K562 (cell line): ENCODE measurements around the gene FGFRL1. TPM values are rescaled to one million over a fixed set of nuclear protein-coding genes. Genes with fewer than 3 reads are reported as not detected.
A peak's percentile ranks its signal among the peaks of the same experiment; 100 is the strongest.

Source experiments
- ATAC-seq: fragments of 200-7000 bp; cut with Tn5 transposase; 3 replicates; pipeline ENCODE4 v1.9.1; 2020; ENCODE audit warnings: moderate library complexity
- BruUV-seq: library from RNA; stranded (reverse); fragments of 400-500 nt; replicated peaks from 2 replicates; lab custom pipeline; 2021; lab: Mats Ljungman, UMichigan
- CTCF ChIA-PET: fragments of 300-600 bp; formaldehyde crosslinking; extraction: SDS; loops from one replicate; lab custom pipeline; 2021; ENCODE audit warnings: low intra/inter-chr PET ratio; lab: Yijun Ruan, JAX
- POLR2A ChIA-PET: fragments of 300-600, 350-650 bp; sonication (Branson Sonifier 250); formaldehyde crosslinking; extraction: SDS; loops from one replicate; lab custom pipeline; 2021; ENCODE audit warnings: antibody characterized with exemption, inconsistent platforms; lab: Yijun Ruan, JAX
- DNase-seq, 4 experiments: peaks; one replicate each; pipeline versions ENCODE4 v3.0.0 to v3.0.0-alpha.2; 2011 to 2018; ENCODE audit warnings: low spot score in 3 of 4, mixed read lengths in 3 of 4; ENCODE audit errors: extremely low read depth in 1 of 4
- FAIRE-seq: peaks from 2 replicates; lab custom pipeline; 2011; peaks lifted over from hg19 to GRCh38; lab: Jason Lieb, UNC
- H2AFZ ChIP-seq: 2 replicates; pipeline ENCODE4 v1.6.0; 2011; ENCODE audit warnings: low read depth, low read length, control low read depth, inconsistent platforms
- H3K27ac ChIP-seq: fragments of 200-600 bp; 3 replicates; pipeline ENCODE4 v1.8.0; 2011; ENCODE audit warnings: low read depth, mild to moderate bottlenecking, control low read depth, inconsistent platforms, low read length, moderate library complexity, mixed read lengths; ENCODE audit errors: extremely low read depth
- H3K27me3 ChIP-seq, 2 experiments: fragments of 300-600 bp in 1 of 2; 2 replicates in 1 of 2; 3 replicates in 1 of 2; pipeline versions ENCODE4 v1.6.0 to v1.8.0; 2011; ENCODE audit warnings: inconsistent platforms in 2 of 2, low read length in 2 of 2, mild to moderate bottlenecking in 1 of 2, mixed read lengths in 1 of 2, moderate library complexity in 1 of 2; ENCODE audit not compliant: control insufficient read depth in 2 of 2, insufficient read depth in 2 of 2
- H3K36me3 ChIP-seq: fragments of 300-600 bp; 3 replicates; pipeline ENCODE4 v1.8.0; 2011; ENCODE audit warnings: mild to moderate bottlenecking, low read length, inconsistent platforms; ENCODE audit not compliant: control insufficient read depth, insufficient read depth
- H3K4me1 ChIP-seq, 2 experiments: fragments of 200-600 bp in 1 of 2; replicated peaks in 1 of 2; 2 replicates in 1 of 2; 3 replicates in 1 of 2; pipeline versions ENCODE4 v1.5.1 to v1.8.0; 2011; ENCODE audit warnings: inconsistent platforms in 2 of 2, low read length in 2 of 2, mild to moderate bottlenecking in 1 of 2, mixed read lengths in 1 of 2, moderate library complexity in 1 of 2; ENCODE audit not compliant: control insufficient read depth in 2 of 2, insufficient read depth in 2 of 2
- H3K4me2 ChIP-seq: 2 replicates; pipeline ENCODE4 v1.6.1; 2011; ENCODE audit warnings: low read length, control low read depth, inconsistent platforms, mixed read lengths; ENCODE audit not compliant: insufficient read depth
- H3K4me3 ChIP-seq: fragments of 200-600 bp; sonication (generic), shearing (Covaris generic); 2 replicates; pipeline ENCODE4 v1.5.1; 2016; ENCODE audit warnings: control low read depth, inconsistent platforms
- H3K79me2 ChIP-seq: fragments of 200-600 bp; 3 replicates; pipeline ENCODE4 v1.8.0; 2011; ENCODE audit warnings: low read length, inconsistent platforms; ENCODE audit not compliant: control insufficient read depth, insufficient read depth
- H3K9ac ChIP-seq, 2 experiments: 2 replicates each; pipeline versions ENCODE4 v1.6.0 to v1.6.1; 2011; ENCODE audit warnings: low read depth in 2 of 2, low read length in 2 of 2, control low read depth in 1 of 2, inconsistent platforms in 1 of 2, mild to moderate bottlenecking in 1 of 2, mixed read lengths in 1 of 2; ENCODE audit not compliant: insufficient read depth in 1 of 2
- H3K9me1 ChIP-seq: one replicate; pipeline ENCODE4 v1.6.0; 2011; ENCODE audit warnings: inconsistent platforms, mild to moderate bottlenecking, low read length, moderate library complexity; ENCODE audit not compliant: control insufficient read depth, insufficient read depth
- H3K9me3 ChIP-seq: replicated peaks from 2 replicates; pipeline ENCODE4 v1.5.1; 2011; ENCODE audit warnings: low read depth, low read length, inconsistent platforms; ENCODE audit not compliant: control insufficient read depth, insufficient read depth
- H4K20me1 ChIP-seq: replicated peaks from 2 replicates; pipeline ENCODE4 v1.6.1; 2011; ENCODE audit warnings: low read length, inconsistent platforms, mixed read lengths; ENCODE audit not compliant: control insufficient read depth, insufficient read depth
- BRCA1 ChIP-seq, 2 experiments: fragments of 450-650 bp in 1 of 2; sonication (generic) in 1 of 2; formaldehyde crosslinking in 1 of 2; IDR thresholded peaks; 2 replicates each; pipeline versions ENCODE4 v1.5.0 to v1.6.1; 2017 to 2020; ENCODE audit warnings: mild to moderate bottlenecking in 1 of 2, missing genetic modification reagents in 1 of 2
- CTCF ChIP-seq, 3 experiments: IDR thresholded peaks in 2 of 3; conservative IDR thresholded peaks in 1 of 3; 2 replicates each; pipeline ENCODE4 v1.5.1; 2011 to 2012; ENCODE audit warnings: low read length in 3 of 3, mild to moderate bottlenecking in 3 of 3, control low read depth in 2 of 3, improper control_type of control experiment in 1 of 3, inconsistent platforms in 1 of 3, low read depth in 1 of 3, mixed read lengths in 1 of 3, moderate library complexity in 1 of 3; ENCODE audit not compliant: insufficient read depth in 2 of 3
- GABPB1 ChIP-seq: sonication (generic); formaldehyde crosslinking; IDR thresholded peaks from 2 replicates; pipeline ENCODE4 v1.8.0; 2022; ENCODE audit warnings: mild to moderate bottlenecking, missing genetic modification reagents
- NONO ChIP-seq, 2 experiments: fragments of 200-400 bp in 1 of 2; fragments of 450-650 bp in 1 of 2; formaldehyde crosslinking in 1 of 2; IDR thresholded peaks; 2 replicates each; pipeline ENCODE4 v1.6.1; 2017; ENCODE audit warnings: low read depth in 2 of 2, mild to moderate bottlenecking in 2 of 2, moderate library complexity in 2 of 2, low read length in 1 of 2
- NR2C1 ChIP-seq, 2 experiments: fragments of 450-650 bp; IDR thresholded peaks; 2 replicates each; pipeline ENCODE4 v1.6.1; 2017; ENCODE audit warnings: mild to moderate bottlenecking in 2 of 2, antibody characterized with exemption in 1 of 2, inconsistent platforms in 1 of 2, missing compliant biosample characterization in 1 of 2, missing genetic modification characterization in 1 of 2
- NR2C2 ChIP-seq, 2 experiments: fragments of 200-800 bp in 1 of 2; sonication (Bioruptor generic) in 1 of 2; sonication (generic) in 1 of 2; formaldehyde crosslinking in 1 of 2; IDR thresholded peaks; 2 replicates each; pipeline versions ENCODE4 v1.6.1 to v1.8.0; 2016 to 2022; ENCODE audit warnings: mild to moderate bottlenecking in 1 of 2, missing compliant biosample characterization in 1 of 2, missing genetic modification characterization in 1 of 2, missing genetic modification reagents in 1 of 2
- RAD21 ChIP-seq, 2 experiments: fragments of 250-450 bp in 1 of 2; fragments of 450-650 bp in 1 of 2; sonication (Bioruptor Pico) in 1 of 2; formaldehyde crosslinking in 1 of 2; IDR thresholded peaks in 1 of 2; conservative IDR thresholded peaks in 1 of 2; 2 replicates each; pipeline versions ENCODE4 v1.4.0 to v1.8.0; 2020 to 2022; ENCODE audit warnings: mild to moderate bottlenecking in 2 of 2, moderate library complexity in 1 of 2
- YY1 ChIP-seq, 3 experiments: IDR thresholded peaks; 2 replicates each; pipeline ENCODE4 v1.6.1; 2011; ENCODE audit warnings: low read length in 2 of 3, mild to moderate bottlenecking in 2 of 3, moderate library complexity in 2 of 3, borderline replicate concordance in 1 of 3, control low read depth in 1 of 3, low read depth in 1 of 3; ENCODE audit not compliant: insufficient read depth in 3 of 3, insufficient replicate concordance in 2 of 3, control insufficient read depth in 1 of 3, insufficient read length in 1 of 3; ENCODE audit errors: extremely low read depth in 1 of 3
- WGBS: fragments of 100-300 bp; shearing (Covaris generic); methylation state at CpG from one replicate; pipeline ENCODE4 v1.1.6; 2016; ENCODE audit warnings: low coverage, mixed read lengths; ENCODE audit not compliant: insufficient coverage; ENCODE audit errors: missing lambda C conversion rate; 5-methylcytosine and 5-hydroxymethylcytosine counted together
- in situ Hi-C: fragments of 300-500 bp; cut with MboI; formaldehyde crosslinking; loops from 4 replicates; pipeline ENCODE4 v1.15.0; 2018; ENCODE audit warnings: inconsistent platforms, mixed read lengths
- intact Hi-C: fragments of 100-400 bp; cut with micrococcal nuclease; formaldehyde crosslinking; loops from 2 replicates; pipeline ENCODE4 v1.14.2; 2022
- polyA plus RNA-seq, 8 experiments: library from polyadenylated mRNA; depleted of rRNA in 4 of 8; stranded (reverse) in 5 of 8; unstranded in 3 of 8; fragments of >200 nt; fragmentation: Nextera tagmentation in 2 of 8; fragmentation: Illumina TruSeq in 1 of 8; extraction: Ambion mirVana in 2 of 8; extraction: Trizol in 1 of 8; gene quantifications; 2 replicates each; pipeline versions ENCODE4 v1.2.1 to v1.2.3, GENCODE V29; 2011 to 2014; ENCODE audit warnings: inconsistent platforms in 1 of 8, missing spikeins in 1 of 8
- total RNA-seq, 7 experiments: library from RNA; depleted of rRNA in 6 of 7; stranded (reverse); fragments of >200 nt in 6 of 7; fragmentation: Illumina TruSeq in 2 of 7; extraction: Trizol in 2 of 7; gene quantifications; 2 replicates each; pipeline versions ENCODE4 v1.2.1 to v1.2.3, GENCODE V29; 2011 to 2021; ENCODE audit warnings: low replicate concordance in 1 of 7
- TF ChIP-seq, protein P1 (sequence below): IDR thresholded peaks from 2 replicates; pipeline ENCODE4 v1.6.1; 2011; ENCODE audit warnings: borderline replicate concordance, low read depth, mild to moderate bottlenecking, moderate library complexity, low read length; ENCODE audit not compliant: insufficient read depth, poor library complexity, severe bottlenecking
- TF ChIP-seq, protein P2 (sequence below): sonication (generic); formaldehyde crosslinking; IDR thresholded peaks from 2 replicates; pipeline ENCODE4 v1.8.1; 2023; ENCODE audit warnings: mild to moderate bottlenecking, missing genetic modification reagents

Gene FGFRL1
- total and polyA plus RNA-seq, 9 of the 15 experiments (the other 6 are each of a cell fraction or from before 2014, with no cell fraction given) = 0.34 to 49.9 (median 14.6) TPM

DNA sequence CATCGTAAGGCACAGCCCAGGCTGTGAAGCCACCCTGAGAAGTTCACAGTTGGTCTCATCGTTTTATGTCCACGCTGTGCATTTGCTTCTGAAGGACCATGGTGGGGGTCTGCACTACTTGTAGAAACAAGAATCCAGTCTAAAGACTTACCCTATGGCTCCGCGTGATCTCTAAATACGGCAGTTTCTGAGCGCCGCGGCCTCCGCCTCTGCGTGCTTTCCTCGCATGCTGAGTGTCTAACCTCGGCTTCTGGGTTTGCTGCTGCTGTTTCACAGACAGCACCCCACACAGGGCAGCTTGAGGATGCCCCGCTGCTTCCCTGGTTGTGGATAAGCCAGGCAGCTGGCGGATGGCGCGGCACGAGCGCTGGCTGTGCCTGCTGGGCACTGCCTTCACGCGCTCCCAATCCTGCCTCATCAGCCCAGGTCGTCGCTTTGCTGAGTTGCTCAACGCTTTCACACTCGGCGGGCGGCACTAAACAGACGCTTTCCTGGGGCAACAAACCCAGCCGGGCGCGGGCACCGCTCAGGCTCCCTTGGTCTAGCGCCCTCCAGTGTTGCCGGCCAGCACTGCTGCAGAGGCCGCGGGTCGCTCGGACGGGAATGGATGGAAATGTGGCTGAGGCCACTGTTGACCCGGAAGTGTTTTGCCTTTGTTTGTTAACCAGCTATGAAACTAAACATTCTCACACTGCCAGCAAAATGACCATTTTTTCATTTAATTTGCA, 39.2 kb downstream of the FGFRL1 start:
- no peak for FAIRE-seq
- POLR2A ChIA-PET = no interaction called here
- TF ChIP-seq, protein P1, sequence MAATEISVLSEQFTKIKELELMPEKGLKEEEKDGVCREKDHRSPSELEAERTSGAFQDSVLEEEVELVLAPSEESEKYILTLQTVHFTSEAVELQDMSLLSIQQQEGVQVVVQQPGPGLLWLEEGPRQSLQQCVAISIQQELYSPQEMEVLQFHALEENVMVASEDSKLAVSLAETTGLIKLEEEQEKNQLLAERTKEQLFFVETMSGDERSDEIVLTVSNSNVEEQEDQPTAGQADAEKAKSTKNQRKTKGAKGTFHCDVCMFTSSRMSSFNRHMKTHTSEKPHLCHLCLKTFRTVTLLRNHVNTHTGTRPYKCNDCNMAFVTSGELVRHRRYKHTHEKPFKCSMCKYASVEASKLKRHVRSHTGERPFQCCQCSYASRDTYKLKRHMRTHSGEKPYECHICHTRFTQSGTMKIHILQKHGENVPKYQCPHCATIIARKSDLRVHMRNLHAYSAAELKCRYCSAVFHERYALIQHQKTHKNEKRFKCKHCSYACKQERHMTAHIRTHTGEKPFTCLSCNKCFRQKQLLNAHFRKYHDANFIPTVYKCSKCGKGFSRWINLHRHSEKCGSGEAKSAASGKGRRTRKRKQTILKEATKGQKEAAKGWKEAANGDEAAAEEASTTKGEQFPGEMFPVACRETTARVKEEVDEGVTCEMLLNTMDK = peak; percentile 32
- no peak for TF ChIP-seq NONO (IDR thresholded peaks at IDR 0.05; ENCODE audit: low read depth in 2 of 2, low read length in 1 of 2)
- TF ChIP-seq NR2C1 (IDR thresholded peaks at IDR 0.05) = peak; percentile 94
- TF ChIP-seq NR2C1 (tag; IDR thresholded peaks at IDR 0.05) = peak; percentile 89
- TF ChIP-seq RAD21 (CRISPR knock-in tag; conservative IDR thresholded peaks at IDR 0.05 in 1 of 2, IDR thresholded peaks at IDR 0.05 in 1 of 2) = 0 out of 4 replicates have a peak, but pooled peaks of 1 of the 2 experiments have one; percentile 8
- peak; percentile 91 for TF ChIP-seq NR2C2 (CRISPR knock-in tag; IDR thresholded peaks at IDR 0.05)
- peak; percentile 61; the same call in 1 of the 2 replicates for TF ChIP-seq NR2C2 (tag; IDR thresholded peaks at IDR 0.05)
- no peak for TF ChIP-seq BRCA1 (IDR thresholded peaks at IDR 0.05)
- TF ChIP-seq BRCA1 (CRISPR knock-in tag; IDR thresholded peaks at IDR 0.05) = no peak
- TF ChIP-seq GABPB1 = peak; percentile 87
- TF ChIP-seq CTCF (IDR thresholded peaks at IDR 0.05 in 2 of 3, conservative IDR thresholded peaks at IDR 0.05 in 1 of 3; ENCODE audit: insufficient read depth in 2 of 3, low read depth in 1 of 3, low read length in 3 of 3) = peak; percentile 46 to 47 (median 47); a peak in 4 of 6 replicates
- TF ChIP-seq, protein P2, sequence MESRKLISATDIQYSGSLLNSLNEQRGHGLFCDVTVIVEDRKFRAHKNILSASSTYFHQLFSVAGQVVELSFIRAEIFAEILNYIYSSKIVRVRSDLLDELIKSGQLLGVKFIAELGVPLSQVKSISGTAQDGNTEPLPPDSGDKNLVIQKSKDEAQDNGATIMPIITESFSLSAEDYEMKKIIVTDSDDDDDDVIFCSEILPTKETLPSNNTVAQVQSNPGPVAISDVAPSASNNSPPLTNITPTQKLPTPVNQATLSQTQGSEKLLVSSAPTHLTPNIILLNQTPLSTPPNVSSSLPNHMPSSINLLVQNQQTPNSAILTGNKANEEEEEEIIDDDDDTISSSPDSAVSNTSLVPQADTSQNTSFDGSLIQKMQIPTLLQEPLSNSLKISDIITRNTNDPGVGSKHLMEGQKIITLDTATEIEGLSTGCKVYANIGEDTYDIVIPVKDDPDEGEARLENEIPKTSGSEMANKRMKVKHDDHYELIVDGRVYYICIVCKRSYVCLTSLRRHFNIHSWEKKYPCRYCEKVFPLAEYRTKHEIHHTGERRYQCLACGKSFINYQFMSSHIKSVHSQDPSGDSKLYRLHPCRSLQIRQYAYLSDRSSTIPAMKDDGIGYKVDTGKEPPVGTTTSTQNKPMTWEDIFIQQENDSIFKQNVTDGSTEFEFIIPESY (CRISPR knock-in tag) = peak; percentile 72
- TF ChIP-seq YY1 (IDR thresholded peaks at IDR 0.05; ENCODE audit: borderline replicate concordance in 1 of 3, control insufficient read depth in 1 of 3, extremely low read depth in 1 of 3, insufficient read depth in 3 of 3, insufficient read length in 1 of 3, insufficient replicate concordance in 2 of 3, low read depth in 1 of 3, low read length in 2 of 3) = peak in 1 of 3 experiments; percentile 20

More for the DNA sequence above, 39.2 kb downstream of the FGFRL1 start:
- no peak overlapping the region for H3K4me2 ChIP-seq
- no peak overlapping the region for H2AFZ ChIP-seq
- no peak overlapping the region for H3K4me3 ChIP-seq
- peak in 2 of 4 experiments; percentile 20 to 37 for DNase-seq
- ATAC-seq = peak; percentile 58
- CTCF ChIA-PET = no interaction called here
- no peak overlapping the region for H3K9ac ChIP-seq
- H3K79me2 ChIP-seq = no peaks in the 10 kb centered on the region
- in situ Hi-C loops = no loop called here
- intact Hi-C loops = no loop called here
- no peaks in the 10 kb centered on the region for H3K9me1 ChIP-seq
- H4K20me1 ChIP-seq = no peaks in the 10 kb centered on the region
- H3K4me1 ChIP-seq = peaks cover 3 to 40% of the 10 kb centered on the region in 2 experiments; a peak in 2 of 5 replicates
- H3K27me3 ChIP-seq = peaks cover 35 to 69% of the 10 kb centered on the region in 2 experiments
- BruUV-seq = no TSS peak
- H3K36me3 ChIP-seq = no peaks in the 10 kb centered on the region
- H3K9me3 ChIP-seq = peaks cover 3% of the 10 kb centered on the region
- H3K27ac ChIP-seq = no peak overlapping the region
- 55% methylated on average over 34 of the region's 40 CpGs for WGBS
